GM21528 (cell line): ENCODE results near the gene SRRM2.

ENCODE experiments used
- ATAC-seq: cut with Tn5 transposase; IDR thresholded peaks from one replicate; pipeline ENCODE4 v1.9.1; 2021; ENCODE audit warnings: mild to moderate bottlenecking, moderate library complexity; ENCODE audit not compliant: unreplicated experiment, low FRiP score

Gene SRRM2

DNA sequence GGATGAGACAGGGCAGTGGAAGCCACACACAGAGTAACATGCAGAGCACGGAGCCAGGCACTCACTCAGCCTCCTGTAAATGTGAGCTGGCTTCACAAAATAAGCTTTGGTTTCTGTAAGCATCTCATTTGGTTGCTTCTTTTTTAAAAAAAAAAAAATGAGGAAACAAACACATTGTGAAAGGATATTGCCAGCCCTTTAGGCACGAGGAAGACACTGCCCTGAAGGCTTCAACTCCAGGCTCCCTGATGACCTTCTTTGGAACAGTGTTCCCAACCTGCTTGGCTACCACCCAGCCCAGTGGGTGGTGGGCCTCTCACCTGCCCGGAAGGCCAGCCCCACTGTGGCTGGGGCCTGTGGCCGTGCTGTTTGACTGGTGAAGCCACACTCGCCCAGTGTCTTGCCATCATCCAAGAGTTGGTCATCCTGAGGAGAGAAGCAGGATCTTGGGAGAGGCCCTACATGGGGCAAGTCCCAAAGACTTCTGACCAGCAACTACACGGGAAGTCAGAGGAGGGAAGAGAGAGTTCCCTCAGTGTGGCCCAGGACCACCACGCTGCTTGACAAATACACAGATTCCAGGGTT, 22.8 kb downstream of the SRRM2 start:
- ATAC-seq, result no peak

DNA sequence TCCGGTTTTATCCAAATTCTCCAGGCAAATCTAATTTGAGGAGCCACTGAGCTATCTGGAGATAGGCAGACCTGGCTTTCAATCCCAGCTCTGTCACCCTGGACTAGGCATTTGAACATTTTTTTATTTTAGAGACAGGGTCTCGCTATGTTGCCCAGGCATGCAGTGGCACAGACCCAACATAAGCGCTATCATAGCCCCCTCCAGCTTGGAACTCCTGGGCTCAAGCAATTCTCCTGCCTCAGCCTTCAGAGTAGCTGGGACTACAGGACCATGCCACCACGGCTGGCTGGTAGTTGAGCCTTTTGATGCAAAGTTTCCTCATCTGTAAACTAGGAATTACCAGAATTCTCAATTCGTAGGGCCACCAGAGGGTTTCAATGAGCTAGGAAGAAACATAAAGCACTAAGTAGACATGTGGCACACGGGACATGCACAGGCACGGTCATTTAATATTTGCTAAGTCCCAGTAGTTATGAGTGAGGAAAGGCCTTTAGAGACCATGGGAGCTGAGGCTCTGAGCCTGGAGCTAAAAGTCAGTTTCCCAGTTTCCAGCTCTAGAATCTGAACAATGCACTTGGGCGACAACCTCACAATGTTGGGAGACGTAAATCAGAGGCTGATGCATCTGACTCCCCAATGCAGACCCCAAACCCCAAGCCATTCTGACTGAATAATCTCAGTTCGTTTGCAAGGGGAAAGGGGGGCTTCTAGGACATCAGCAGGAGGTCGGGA, 23.5 kb downstream of the SRRM2 start:
- no peak for ATAC-seq

DNA sequence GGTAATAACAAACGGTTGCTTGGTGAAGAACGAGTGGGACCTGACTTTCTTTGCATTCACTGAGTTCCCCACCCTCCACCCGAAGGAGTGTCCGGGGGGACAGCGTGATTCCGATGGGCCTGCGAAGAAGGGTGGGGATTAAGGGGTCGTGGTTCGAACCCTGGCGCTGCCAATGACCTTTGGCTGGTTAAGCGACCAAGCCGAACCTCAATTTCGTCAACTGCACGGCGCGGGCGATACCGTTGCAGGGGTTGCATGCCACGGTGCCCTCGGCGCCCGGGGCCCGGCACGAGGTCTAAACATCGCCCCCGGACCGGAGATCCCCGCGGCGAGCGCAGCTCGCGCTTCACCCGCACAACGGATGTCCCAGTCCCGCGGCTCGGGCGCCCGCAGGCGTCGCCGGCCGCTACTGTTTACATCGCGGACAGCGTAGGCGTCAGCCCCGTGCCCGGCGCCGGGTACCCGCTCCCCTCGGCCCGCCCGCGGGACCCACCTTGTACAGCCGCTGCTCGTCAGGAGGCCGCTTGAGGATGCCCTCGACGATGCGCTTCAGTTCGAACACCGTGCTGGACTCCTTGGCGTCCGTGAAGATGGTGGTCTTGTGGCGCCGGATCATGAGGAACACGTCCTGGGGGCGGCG, 24.2 kb downstream of the SRRM2 start:
- ATAC-seq, result peak; percentile 22

DNA sequence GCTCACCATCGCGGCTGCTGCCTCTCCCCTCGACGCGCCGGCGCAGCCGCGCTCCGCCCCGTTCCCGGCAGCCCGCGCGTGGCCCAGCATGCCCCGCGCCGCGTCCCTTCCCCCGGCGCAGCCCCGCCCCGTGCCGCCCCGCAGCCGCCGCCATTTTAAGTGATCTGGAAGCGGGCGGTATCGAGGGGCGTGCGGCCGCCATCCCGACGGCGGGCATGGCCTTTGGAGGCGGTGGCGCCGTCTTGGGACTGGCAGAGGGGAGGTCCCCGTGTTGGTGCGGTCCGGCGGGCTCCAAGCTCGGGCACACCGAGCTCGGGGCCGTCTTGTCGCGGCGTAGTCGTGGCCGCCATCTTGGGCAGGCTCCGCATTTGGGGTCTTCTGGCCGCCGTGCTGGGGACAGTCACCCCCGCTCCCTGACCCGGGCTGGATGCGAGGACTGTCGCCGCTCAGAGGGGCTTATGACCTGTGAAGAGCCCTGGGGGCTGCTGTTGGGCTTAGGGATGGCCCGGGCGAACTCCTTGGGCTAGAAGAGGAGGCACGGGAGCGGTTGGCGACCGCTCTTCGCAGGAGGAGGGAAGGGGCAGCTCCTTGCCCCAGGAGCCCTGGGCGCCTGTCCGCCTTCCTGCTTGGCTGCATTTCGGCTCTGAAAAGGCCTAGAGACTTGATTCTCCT, 24.9 kb downstream of the SRRM2 start, which contains the start of gene ELOB:
TSS of gene ELOB (minus strand) at position 50 of the 672 bp plus-strand sequence. CDS start at position 9, 41 bp downstream.
- ATAC-seq, result peak; percentile 45

DNA sequence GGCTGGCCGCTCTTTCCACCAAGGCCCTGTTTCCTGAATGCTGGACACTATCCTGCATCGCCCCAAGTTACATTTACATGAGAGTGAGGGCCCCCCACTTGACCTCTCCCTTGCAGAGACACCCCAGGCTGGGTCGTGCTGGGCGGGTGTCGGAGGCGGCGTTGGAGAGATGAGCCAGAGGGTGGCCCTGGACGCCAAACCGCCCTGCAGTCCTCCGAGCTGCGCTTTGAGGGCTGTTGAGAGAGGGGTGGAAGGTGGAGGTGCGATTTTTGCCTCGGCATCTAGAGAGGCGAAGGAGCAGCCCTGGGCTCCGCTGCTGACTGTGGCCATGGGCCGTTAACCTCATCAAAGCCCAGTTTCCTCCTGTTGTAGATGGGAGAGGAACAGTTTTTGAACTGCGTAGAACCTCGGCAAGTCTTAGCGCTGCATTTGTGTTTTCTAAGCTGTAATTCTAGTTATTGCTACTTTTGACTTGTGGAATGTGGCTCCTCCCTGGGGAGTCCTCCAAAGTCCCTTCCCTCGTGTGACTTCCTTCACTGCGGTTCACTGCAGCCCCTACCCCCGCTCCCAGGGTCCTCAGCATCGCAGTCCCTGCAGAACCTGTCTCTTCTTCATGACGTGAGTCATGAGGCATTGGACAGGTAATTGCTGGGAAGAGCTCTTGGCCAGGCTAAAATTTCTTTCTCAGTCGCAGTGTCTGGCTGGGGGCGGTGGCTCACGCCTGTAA, 25.6 kb downstream of the SRRM2 start:
- peak; percentile 7 for ATAC-seq

DNA sequence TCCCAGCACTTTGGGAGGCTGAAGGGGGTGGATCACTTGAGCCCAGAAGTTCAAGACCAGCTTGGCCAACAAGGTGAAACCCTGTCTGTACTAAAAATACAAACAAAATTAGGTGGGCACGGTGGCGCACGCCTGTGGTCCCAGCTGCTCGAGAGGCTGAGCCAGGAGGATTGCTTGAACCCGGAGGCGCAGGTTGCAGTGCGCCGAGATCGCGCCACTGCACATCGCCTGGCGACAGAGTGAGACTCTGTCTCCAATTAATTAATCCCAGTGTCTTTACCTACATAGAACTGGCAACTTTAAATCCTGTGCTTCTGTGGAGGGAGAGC, 26.2 kb downstream of the SRRM2 start:
- no peak for ATAC-seq

DNA sequence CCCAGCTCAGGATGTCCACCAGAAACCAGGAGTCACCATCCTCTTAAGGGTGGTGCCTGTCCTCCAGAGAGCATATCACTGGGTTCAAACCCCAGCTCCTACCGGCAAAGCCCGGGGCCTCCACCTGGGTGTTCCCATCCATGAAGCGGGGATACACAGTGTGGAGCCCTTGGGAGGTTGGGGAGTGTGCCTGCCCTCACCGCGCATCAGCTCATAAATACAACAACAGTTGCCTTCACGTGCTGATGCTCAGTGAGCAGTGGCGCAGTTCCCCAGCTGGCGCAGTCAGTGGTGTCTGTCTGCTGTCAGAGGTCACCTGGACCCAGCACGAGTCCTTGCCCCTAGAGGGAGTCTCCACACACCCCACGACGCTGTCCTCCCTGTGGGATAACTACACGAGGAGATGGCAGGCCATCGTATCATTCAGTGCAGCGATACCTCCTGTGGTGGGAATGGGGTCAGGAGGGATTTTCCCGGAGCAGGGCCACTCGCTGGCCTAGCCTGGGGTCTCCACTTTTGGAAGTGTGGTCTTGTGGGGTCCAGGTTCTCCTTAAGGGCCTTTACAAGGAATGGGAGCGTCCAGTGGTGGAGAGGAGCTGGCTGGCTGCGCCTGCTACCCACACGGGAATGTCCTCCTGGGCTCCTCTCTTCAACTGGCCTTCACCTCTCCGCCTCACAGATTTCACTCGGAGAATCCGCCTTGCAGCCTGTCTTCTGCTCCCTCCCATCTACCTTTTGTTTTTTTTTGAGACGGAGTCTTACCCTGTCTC, 26.9 kb downstream of the SRRM2 start:
- ATAC-seq, result no peak

DNA sequence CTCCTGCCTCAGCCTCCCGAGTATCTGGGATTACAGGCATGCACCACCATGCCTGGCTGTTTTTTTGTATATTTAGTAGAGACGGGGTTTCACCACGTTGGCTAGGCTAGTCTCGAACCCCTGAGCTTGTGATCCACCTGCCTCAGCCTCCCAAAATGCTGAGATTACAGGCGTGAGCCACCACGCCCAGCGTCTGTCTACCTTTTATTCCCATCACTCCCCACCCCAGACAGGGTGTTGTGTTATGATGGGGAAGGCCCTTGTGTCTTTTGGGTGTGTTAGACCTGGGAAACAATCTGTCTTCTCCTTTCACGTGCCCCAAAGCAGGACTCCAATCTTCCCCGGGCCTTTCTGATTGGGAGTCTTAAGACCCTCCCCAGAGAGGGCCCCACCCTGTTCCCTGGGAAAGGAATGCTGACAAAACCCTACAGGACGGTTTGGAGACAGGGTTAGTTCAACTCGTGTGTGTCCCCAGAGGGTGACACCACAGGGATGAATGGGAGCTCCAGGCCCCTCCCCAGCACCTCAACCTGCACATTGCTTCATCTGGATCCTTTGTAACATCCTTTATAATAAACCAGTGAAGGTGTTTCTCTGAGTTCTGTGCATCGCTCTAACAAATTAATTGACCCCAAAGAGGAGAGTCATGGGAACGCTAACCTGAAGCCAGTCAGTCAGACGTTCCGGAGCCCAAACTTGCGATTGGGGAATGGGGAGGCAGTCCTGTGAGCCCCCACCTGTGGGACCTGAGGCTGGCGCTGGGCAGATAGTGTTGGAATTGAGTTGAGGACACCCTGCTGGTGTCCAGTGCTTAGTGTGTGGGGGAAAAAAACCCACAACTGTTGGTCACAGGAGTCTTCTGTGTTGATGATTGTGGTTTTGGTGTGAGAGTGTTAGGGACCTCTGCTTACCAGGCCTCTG, 27.8 kb downstream of the SRRM2 start:
- no peak for ATAC-seq

DNA sequence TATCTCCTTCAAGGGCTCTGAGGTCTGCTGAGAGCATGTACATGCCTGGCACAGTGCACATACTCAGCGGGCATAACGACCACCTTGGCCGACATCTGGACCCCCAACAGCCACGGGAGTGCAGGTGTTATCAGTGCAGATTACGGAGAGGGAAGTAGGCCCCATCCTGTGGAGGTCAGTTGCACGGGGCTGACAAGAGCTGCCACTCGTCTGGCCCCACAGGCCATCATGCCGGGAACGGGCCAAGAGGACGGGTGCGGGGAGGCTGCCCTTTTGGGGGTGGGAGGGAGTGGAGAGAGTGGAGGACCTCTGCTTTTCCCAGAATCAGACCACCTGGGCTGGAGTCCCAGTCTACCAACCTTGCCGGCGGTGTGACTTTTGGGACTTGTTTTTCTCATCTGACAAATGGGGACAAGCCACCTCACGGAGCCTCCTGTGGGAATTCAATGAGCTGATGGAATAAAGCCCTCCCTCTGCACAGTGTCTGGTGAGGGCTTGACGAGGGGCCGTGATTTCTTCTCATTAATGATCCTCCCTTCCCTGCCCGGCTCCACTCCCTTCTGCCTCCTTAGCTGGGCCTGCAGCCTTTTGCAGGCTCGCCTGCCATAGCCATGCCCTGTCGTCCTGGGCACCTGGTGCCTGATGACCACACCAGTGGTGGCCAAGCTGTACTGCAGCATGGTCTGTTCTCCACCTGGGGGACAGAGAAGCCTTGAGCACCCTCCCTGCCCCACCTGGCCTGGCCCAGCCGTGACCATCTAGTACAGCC, 30.3 kb downstream of the SRRM2 start:
- ATAC-seq, result no peak

DNA sequence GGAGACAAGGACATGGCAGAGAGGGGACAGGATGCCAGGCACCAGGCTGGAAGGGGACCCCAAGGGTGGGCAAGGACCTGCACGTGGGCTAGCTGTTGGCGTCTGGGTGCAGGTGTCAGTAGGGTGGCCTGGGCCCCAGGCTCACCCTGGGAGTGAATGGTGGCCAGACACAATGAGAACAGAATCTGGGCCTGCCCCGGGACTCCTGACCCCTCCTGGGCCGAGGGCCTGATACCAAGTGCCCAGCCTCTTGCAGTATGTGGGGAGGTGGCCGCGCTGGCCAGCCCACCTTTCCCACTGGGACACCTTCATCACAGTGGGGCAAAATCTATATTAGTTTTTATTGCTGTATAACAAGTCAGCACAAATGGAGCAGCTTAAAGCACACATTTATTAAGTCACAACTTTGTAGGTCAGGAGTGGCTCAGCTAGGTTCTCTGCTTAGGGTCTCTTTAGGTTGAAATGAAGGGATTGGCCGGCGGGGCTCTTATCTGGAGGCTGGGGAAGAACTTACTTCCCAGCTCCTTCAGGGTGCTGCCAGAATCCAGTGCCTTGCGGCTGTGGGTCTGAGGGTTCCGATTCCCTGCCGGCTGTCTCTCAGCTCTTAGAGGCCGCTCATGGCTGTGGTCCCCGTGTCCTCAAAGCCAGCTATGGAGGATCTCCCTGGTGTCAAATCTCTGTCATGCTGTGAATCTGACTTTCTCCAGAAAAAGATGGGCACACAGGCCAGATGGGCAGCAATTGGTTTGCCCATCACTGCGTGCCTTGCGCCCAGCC, 31.3 kb downstream of the SRRM2 start:
- ATAC-seq, result no peak

DNA sequence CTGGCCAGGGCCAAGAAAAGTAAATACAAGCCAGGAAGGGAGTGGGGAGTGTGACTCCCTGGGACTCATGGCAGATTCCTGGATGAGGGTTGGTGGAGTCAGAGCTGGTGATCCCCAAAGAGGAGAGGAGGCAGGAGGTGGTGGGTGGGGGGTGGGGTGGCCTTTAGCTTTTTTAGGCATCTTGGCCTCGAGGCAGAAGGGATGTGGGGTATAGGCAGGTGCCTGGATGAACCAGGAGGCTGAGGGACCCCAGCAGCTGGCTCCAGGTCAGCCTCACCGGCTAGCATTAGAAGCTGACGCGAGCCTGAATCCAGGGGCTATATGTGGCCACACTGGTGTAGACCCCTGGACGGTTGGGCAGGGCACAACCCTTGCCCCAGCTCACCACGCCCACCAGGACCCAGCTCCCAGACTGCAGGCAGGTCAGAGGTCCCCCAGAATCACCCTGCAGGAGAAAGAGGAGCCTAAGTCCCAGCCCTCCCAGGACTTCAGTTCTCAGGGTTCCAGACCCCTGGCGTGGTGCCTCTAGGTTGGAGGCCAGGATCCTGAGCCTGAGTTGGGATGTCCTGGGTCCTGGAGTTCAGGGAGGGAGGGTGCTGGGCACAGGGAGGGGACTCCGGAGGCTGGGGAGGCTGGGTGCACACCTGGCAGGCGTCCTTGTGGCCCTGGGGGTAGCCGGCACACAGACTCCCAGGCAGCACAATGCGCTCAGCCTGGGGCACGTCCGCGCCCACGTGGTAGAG, 32.1 kb downstream of the SRRM2 start:
- ATAC-seq, result no peak

DNA sequence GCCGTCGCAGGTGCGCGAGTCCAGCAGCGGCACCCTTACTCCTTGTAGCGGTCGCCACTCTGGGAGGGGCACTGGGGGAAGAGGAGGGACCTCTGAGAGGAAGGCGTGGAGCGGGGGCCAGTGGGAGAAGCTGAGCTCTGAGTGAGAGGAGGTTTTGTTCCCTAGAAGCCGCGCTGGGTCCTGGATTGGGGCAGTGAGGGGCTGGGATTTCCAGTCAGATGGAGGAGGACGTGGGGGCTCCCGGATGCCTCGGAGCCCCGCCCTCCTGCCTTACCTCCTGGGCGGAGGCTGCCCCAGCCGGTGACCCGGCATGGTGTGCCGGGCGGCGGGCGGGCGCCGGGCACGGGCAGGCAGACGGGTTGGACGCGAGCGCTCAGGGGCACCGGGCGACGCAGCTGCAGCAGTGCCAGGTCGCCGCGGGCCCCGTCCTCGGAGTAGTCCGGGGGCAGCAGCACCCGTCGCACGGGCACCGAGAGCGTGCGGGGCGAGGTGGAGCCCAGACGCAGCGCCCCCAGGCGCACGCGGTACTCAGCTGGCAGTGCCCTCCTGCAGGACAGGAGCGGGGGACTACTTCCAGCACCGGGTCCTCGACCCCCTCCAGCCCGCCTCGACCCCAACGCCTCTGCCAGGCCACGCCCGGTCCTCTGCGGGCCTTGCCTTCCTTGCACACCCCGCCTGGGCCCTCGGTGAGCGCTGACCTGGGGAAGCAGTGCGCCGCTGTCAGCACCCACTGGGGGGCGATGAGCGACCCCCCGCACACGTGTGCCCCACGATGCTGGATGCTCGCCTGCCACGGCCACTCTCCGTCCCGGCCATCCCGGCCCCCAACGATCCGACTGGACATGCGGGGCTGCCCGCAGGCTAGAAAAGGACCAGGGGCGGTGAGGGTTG, 32.9 kb downstream of the SRRM2 start:
- ATAC-seq, result no peak

DNA sequence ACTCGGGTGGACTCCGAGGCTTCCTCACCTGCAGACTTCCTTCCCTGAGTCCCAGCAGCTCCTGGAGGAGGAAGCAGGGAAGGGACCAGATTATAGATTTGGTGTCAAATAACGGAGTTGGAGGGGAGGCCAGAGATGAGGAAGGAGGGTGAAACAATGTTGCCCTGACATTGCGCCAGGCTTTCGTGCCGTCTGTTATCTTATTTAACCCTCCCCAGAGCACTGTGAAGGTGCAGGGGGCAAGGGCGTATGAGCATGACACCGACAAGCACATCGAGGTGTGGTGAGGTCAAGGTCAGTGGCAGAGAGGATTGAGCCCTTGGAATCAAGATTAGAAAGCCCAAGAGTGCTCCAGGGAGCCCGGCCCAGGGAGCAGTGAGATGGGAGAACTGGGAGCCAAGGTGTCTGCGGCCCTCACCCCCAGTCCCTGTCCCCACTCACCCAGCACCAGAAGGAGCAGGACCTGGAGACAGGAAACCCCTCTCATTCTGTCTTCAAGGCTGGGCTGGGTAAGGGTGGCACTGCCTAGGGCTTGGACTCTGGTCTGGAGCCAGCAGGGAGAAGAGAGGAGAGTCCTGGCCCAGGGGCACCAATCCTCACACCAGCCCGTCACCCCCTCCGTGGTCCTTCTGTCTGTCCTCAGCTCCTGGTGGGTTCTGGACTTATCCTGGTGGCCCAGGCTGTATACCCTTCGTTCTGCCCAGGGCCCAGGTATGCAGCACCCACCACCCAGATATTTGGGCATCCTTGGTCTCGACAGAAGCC, 33.8 kb downstream of the SRRM2 start:
- no peak for ATAC-seq

DNA sequence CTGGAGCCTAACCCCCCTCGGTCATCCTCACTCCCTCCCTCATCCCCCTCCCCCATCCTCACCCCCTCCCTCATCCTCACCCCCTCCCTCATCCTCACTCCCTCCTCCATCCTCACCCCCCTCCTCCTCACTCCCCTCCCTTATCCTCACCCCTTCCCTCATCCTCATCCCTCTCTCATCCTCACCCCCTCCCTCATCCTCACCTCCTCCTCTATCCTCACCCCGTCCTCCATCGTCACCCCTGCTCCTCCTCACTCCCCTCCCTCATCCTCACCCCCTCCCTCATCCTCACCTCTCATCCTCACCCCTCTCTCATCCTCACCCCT, 34.4 kb downstream of the SRRM2 start:
- ATAC-seq, result no peak

DNA sequence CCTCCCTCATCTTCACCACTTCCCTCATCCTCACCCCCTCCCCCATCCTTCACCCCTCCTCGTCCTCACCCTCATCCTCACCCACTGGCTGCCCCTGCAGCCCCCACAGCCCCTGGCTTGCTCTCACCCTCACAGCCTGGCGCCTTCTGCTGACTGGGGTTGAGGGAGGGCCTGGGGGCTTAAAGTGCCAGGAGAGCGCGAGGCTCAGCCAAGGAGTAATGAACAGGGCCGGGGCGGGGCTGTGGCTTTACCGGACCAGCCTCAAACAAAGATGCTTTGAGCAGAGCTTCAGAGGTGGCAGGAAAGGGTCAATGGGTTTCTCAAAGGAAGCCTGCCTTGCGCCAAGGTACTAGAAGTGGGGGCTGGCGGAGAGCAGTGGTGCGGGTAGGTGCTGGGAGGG, 35.0 kb downstream of the SRRM2 start, which contains the start of gene PRSS33:
TSS of gene PRSS33 (minus strand) at position 155 of the 400 bp plus-strand sequence. CDS start 1,013 bp downstream, outside the sequence.
- ATAC-seq, result no peak
